8988T (cell line): ENCODE data around the gene PCDHGA3.
"Not testable (repeated sequence)": the region's sequence is repeated elsewhere in the genome, so short reads cannot be mapped to it uniquely, and the experiment has no call there.

Experiments
- DNase-seq: peaks from one replicate; pipeline ENCODE4 v3.0.0; 2011

Gene PCDHGA3

GRCh38 chr5:141343242-141343952, at the start of gene PCDHGA3:
Gene PCDHGA3, plus strand, starts transcription at chr5:141343829. Its CDS starts 205 bp downstream, at chr5:141344034.
- DNase-seq = peak; percentile 49

- no peak for DNase-seq
Measured at GRCh38 chr5:141298376-141298775, 45.3 kb upstream of the PCDHGA3 start.

DNA sequence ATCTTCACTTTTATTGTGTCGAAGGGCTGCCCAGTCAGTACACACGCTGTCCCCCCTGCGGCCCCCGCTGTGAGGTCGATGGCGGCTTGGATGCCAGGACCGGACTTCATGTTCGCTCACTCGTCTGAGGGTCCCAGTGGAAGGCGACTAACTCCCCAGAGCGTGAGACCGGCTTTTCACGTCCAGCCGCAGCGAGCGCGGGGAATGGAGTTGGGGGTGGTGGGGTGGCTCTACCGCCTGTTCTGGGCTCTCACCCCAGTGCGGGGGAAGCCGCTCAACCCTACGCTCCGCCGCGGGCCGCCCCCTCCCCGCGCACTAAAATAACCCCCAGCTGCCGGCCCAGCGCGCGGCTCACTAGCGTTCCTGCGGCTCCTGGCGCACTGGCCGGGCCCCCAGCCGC, 39.9 kb upstream of the PCDHGA3 start, which contains the start of gene SLC25A2:
TSS of gene SLC25A2 (minus strand) at position 294 of the 400 bp plus-strand sequence. CDS start at position 110, 184 bp downstream.
- no peak for DNase-seq

- DNase-seq = no peak
Measured at GRCh38 chr5:141306630-141307029, 37.0 kb upstream of the PCDHGA3 start.

- no peak for DNase-seq
Measured at GRCh38 chr5:141313711-141314110, 29.9 kb upstream of the PCDHGA3 start.

- not testable (repeated sequence) for DNase-seq
Measured at GRCh38 chr5:141316963-141317362, 26.7 kb upstream of the PCDHGA3 start.

DNA sequence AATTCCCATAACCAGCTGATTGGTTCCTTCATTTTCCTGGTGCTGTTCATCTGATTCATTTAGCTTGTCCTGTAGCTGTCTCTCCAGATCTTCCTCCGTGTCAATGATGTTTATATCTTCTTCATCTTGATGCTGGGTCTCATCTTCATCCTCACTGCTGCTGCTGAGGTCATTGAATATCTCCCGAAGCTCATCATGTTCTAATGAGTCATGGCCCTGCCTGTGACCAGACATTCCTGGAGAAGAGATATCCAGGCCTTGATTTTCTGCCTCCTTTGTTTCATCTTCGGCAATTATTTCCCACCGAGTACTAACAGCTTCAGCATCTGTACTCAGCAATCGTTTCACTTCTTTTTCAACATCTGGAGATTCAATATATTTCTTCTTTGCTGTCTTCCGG, 24.4 kb upstream of the PCDHGA3 start:
- DNase-seq = no peak

DNA sequence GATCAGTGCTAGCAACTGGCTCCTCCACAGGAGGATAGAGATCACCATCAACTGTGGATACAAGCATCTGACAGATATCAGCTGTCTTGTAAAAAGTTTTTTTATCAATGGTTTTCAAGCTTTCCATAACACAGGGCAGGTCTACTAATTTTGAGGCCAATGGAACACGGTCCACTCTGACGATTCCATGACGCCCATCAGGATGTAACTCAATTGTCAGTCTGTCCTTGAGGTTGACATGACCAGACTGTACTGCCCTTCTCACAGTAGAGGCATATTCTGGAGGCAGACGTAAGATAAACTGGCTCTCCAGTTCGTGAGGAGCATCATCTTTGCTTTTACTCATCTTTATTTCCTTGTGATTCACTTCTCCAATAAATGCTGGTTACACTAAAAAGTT, 23.9 kb upstream of the PCDHGA3 start:
- no peak for DNase-seq

DNA sequence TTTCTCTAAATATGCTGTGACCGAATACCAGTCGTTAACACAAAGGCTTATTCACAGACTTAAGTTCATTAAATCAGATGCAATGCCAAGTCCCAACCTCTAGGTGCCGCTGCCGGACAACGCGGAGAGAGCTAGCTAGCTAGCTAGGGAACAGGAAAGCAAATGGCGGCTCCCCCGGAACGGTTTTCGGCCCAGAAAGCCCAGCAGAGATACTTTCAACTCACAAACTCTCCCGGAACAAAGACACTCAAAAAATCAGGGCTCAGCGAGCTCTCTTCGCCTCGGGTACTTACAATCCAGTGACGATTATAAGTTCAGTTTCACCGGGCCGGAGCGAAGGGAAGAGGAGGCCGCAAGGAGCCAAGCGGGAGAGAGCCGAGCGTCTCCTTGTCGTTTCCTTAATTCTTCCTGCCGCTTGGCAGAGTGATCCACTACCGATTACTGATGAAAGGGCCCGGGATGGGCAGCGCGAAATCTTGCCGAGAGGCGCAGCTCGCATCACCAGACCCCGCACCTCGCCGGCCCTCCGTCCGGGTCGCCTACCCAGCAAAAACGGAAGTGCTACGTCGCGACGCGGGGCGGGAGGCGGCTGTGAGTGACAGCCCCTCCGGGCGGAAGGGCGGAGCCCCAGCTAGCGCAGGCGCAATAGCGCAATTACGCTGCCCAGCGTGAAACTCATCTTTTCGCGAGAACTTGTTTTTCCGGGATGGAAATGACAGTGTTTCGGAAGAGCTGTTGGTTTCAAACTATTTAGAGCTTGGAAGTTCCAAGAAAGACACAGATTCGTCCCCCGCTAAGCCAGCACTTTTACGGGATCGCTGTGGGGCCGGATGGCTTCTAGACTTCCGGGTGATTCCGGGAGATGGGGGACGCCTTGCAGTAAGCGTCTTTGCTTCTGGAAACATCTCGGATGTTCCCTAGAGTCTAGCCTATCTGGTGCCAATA, 23.1 kb upstream of the PCDHGA3 start, which contains the start of gene TAF7:
TSS of gene TAF7 (minus strand) at position 560 of the 945 bp plus-strand sequence. CDS start 740 bp downstream, outside the sequence.
- peak; percentile 57 for DNase-seq

GRCh38 chr5:141322261-141322660, 21.4 kb upstream of the PCDHGA3 start:
- DNase-seq = no peak

DNA sequence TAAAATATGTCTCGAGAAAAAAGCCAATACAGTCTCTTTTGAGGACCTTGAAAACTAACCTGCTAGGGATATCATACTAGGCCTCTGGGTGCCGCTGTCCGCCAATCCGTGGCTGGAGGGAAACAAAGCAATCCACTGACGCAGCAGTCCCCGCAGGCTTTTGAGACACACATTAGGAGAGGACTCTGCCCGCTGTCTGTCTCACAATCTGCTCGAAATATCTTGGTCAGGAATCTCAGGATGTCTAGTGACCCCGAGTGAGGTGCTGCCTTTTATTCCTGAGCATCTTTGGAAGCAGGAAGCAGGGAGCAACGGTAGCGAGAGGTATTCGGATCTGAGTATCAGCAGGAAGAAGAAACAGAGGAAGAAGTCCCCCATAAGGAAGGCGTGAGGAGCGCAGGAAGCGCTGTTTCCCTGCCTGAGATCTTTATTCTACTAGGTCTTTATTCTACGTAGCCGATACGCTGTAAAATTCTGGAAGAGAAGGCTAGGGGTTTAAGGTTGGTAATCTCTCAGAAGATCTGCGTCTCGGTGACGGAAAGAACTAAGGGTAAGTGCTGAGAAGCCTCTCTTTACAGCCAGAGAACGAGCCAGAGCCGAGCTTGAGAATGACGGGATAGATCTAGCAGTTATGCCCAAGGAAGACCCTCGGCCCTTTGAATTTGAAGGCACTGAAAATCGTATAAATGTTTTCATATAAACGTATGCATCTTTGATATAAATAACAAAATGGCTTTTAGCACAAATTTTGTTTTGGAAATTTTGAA, 17.4 kb upstream of the PCDHGA3 start:
- no peak for DNase-seq

DNA sequence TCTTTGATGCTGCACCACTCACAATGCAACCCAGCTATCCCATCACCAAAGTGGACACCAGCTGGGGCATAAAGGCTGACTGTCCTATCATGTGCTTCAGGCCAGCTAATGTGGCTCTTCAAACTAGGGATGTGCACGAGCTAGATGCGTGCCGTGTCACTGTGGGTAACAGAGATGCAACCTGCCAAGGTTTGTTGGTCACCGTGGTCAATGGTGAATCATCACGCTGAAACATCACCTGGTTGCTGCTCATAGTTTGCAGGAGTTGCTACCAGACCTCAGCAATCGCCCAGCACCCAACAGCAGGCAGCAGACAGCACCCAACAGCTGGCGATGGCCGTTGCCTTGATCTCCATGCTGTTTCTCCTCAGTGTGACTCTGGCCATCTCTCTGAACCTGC, 15.4 kb upstream of the PCDHGA3 start:
- DNase-seq = no peak

- no peak for DNase-seq
Measured at GRCh38 chr5:141330299-141331080, 13.1 kb upstream of the PCDHGA3 start, which contains the start of gene PCDHGA1. Gene PCDHGA1, plus strand, starts transcription at chr5:141330514.

DNA sequence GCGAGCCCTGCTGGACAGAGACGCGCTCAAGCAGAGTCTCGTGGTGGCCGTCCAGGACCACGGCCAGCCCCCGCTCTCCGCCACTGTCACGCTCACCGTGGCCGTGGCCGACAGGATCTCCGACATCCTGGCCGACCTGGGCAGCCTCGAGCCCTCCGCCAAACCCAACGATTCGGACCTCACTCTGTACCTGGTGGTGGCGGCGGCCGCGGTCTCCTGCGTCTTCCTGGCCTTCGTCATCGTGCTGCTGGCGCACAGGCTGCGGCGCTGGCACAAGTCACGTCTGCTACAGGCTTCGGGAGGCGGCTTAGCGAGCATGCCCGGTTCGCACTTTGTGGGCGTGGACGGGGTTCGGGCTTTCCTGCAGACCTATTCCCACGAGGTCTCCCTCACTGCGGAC, 11.1 kb upstream of the PCDHGA3 start:
- DNase-seq = not testable (repeated sequence)

DNA sequence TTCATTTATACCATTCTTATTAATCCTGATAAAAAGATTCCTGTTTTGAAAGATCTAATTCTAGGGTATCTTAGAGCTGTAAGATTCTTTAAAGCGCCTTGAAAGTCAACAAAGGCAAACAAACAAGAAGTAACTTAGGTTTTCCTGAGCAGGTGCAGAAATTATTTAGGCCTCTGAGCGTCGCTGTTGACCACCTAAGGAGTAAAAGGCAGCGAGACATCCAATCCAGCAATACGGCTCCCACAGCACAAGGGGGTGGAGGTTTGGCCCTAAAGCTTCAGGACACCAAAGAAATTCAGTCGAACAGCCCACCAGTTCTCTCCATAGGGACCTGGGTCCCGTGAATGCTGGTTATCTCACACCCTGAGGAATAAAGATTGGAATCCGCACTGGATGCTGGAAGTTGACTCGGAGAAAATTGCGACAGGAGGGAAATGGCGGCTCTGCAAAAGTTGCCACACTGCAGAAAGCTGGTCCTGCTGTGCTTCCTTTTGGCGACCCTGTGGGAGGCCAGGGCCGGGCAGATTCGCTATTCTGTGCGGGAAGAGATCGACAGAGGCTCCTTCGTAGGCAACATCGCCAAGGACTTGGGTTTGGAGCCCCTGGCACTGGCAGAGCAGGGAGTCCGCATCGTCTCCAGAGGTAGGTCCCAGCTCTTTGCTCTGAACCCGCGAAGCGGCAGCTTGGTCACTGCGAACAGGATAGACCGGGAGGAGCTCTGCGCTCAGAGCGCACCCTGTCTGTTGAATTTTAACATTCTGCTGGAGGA, 4.9 kb upstream of the PCDHGA3 start, which contains the start of gene PCDHGA2:
TSS of gene PCDHGA2 (plus strand) at position 223 of the 769 bp plus-strand sequence.
- no peak for DNase-seq

- DNase-seq = not testable (repeated sequence)
Measured at GRCh38 chr5:141340781-141341354, 2.8 kb upstream of the PCDHGA3 start.

GRCh38 chr5:141342773-141343172, 856 bp upstream of the PCDHGA3 start:
- no peak for DNase-seq

- no peak for DNase-seq
Measured at GRCh38 chr5:141343953-141344463, 379 bp downstream of the PCDHGA3 start.

- no peak for DNase-seq
Measured at GRCh38 chr5:141345327-141345726, 1.7 kb downstream of the PCDHGA3 start.

GRCh38 chr5:141346017-141346416, 2.4 kb downstream of the PCDHGA3 start:
- not testable (repeated sequence) for DNase-seq
